DMS79 (cell line): ENCODE results near the gene RNF186.
"Not testable (repeated sequence)": the region's sequence is repeated elsewhere in the genome, so short reads cannot be mapped to it uniquely, and the experiment has no call there.

Source experiments
- DNase-seq: peaks from one replicate; lab custom pipeline; 2025; lab: John Stamatoyannopoulos, UW

RNF186 gene

DNA sequence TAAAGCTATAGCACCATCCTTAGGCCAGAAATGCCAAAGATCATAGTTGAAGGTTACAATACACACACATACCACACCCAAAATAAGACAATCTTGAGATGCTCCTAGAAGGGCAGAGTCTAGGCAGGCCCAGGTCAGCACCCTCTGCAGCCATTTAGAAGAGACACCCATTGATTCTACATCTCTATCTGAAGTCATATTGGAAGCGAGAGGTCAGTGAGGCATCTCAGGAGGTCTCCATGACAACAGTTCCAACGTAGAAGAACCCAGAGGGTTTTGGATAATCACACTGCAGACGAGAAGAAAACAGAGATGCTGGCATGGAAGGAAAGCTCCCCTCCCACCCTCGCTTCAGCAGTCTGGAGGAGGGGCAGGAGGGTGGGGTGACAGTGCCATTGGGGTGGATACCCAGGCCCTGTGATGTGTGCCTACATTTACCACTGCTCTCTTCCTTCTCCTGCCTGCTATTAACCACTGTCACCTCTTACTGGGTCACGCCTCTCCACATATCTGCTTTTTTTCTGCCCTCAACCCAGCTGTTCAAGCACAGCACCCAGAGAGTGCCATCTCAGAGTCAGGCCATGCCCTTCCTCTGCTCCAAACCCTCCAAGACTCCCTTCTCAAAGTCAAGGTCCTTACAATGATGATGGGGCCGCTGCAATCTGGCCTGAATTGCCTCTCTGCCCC, 21.6 kb downstream of the RNF186 start:
- DNase-seq, result no peak

DNA sequence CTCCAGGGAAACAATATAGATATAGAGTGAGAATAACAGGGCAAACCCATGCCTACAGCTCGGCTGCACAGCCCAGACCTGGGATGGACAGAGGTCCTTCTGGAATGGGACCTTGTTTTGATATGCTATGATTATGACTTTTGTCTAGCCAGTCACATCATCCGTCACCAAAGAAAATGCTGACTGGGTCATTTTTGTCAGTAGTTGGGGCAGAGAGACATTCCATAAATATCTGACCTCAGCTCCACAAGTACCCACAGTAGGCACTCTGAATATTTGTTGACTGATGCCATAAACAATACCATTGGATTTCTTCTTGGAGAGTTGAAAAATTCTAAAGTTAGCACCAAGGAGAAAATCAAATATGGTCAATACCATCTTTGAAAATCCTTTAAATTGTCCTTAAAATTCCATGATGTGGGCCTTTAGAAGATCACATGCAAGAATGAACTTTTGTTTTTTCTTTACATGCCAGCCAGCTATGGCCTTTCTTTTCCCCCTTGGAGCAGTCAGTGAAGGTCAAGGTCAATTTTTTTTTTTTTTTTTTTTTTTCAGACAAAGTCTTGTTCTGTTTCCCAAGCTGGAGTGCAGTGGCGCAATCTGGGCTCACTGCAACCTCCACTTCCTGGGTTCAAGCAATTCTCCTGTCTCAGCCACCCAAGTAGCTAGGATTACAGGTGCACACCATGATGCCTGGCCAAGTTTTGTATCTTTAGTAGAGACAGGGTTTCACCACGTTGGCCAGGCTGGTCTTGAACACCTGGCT, 22.7 kb downstream of the RNF186 start:
- DNase-seq, result no peak

DNA sequence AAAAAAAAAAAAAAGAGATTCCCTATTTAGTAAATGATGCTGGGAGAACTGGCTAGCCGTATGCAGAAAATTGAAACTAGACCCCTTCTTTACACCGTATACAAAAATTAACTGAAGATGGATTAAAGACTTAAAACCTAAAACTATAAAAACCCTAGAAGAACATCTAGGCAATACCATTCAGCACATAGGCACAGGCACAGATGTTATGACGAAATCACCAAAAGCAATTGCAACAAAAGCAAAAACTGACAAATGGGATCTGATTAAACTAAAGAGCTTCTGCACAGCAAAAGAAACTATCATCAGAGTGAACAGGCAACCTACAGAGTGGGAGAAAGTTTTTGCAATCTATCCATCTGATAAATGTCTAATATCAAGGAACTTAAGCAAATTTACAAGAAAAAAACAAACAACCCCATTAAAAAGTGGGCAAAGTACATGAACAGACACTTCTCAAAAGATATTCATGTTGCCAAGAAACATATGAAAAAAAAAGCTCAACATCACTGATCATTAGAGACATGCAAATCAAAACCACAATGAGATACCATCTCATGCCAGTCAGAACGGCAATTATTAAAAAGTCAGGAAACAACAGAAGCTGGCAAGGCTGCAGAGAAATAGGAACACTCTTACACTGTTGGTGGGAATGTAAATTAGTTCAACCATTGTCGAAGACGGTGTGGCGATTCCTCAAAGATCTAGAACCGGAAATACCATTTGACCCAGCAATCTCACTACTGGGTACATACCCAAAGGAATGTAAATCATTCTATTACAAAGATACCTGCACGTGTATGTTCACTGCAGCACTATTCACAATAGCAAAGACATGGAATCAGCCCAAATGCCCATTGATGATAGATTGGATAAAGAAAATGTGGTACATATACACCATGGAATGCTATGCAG, 24.8 kb downstream of the RNF186 start:
- not testable (repeated sequence) for DNase-seq

DNA sequence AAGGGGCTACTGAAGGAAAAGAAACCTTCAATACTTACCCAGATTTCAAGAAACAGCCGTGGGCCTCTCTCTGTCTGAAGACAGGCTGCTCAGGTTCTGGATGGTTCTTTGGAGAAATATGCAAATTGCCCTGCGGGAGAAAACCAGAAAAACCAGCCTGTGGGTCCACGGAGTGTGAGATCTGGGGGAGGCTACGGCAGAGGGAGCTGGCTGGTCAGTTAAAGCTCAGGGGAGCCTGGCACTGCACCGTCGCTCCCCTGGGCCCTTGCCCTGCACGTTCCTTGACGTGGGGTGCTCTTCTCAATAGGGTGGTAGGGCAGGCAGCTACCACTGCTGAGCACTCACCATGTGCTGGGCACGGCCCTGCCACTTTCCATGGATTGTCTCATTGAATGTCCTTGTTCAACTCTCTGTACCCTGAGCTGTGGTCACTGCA, 28.1 kb downstream of the RNF186 start:
- peak; percentile 37 for DNase-seq

DNA sequence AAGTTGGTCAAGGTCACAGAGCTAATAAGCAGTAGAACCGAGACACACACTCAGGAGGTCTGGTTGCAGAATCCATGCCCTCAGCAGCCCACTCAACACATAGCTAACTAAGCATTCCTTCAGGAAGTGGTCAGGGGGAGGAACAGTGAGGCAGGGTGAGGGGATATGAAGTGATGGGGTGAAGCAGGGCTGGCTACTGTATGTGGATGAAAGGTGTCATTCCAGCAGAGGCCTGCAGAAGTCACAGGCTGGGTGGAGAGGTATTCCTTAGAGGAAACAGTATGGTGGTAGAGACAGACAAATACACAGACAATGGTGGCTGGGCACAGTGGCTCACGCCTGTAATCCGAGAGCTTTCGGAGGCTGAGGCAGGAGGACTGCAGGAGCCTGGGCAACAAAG, 29.4 kb downstream of the RNF186 start:
- no peak for DNase-seq

DNA sequence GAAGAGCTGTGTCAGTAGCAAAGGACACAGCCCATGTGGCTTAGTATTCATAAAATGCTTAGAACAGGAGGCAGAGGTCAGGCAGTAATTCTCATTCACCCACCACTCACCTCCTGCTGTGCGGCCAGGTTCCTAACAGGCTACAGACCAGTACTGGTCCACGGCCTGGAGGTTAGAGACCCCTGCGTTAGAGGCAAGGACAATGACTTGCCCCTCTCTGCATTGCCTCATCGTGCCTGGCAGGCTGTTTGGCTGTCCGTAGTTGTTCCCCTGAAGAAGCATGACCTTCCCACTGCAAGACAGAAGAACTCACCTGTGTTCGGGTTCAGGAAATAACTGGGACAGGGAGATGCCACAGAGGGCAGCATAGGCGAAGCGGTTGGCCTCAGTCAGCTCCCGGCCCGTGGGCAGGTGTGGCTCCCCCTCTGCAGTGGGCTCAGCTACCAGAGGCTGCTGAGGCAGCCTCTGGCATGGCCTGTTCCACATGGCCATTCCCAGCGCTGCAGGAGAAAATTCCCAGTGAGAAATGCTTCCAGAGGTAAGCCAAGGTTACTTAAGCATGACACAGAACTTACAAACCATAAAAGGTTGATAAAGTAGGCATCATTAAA, 34.7 kb downstream of the RNF186 start:
- DNase-seq, result no peak

DNA sequence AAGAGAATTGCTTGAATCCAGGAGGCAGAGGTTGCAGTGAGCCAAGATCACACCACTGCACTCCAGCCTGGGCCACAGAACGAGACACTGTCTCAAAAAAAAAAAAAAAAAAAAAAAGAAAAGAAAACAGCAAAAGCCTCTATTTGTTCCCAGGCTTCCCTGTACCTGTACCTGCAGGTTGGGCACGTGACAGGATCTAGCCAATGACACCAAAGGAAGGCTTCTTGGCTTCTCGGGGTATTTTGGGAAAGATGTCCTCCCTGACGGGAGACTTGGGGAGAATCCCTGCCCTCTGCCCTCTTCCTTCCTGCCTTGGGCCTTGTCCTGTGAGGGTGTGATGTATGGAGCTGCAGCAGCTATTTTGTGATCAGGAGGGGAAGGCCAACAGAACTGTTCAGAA, 38.1 kb downstream of the RNF186 start:
- no peak for DNase-seq

DNA sequence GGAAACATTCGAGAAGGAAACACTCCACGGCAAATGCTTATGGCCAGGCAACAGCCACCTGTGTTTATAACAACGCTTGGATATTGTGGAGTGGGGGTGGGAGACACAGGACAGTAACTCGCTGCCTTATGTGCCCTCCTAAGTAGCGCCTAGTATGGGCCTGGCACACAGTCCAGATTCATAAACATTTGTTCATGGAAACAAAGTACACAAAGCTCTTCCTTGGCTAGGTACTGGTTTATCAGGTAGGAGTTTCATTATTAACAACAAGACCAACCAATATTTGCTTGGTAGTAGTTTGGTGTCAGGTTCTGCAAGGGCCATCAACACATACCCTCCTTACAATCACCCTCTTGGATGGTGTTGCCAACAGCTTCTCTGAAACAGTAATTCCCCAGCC, 38.8 kb downstream of the RNF186 start:
- DNase-seq, result no peak

DNA sequence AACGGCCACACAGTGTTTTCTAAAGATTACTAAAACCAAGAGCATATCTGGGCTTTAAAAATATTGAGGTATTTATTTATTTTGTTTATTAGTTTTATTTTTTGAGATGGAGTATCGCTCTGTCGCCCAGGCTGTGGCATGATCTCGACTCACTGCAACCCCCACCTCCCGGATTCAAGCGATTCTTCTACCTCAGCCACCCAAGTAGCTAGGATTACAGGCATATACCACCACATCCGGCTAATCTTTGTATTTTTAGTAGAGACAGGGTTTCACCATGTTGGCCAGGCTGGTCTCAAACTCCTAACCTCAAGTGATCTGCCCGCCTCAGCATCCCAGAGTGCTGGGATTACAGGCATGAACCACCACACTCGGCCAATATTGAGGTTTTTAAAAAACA, 39.3 kb downstream of the RNF186 start:
- DNase-seq, result no peak

DNA sequence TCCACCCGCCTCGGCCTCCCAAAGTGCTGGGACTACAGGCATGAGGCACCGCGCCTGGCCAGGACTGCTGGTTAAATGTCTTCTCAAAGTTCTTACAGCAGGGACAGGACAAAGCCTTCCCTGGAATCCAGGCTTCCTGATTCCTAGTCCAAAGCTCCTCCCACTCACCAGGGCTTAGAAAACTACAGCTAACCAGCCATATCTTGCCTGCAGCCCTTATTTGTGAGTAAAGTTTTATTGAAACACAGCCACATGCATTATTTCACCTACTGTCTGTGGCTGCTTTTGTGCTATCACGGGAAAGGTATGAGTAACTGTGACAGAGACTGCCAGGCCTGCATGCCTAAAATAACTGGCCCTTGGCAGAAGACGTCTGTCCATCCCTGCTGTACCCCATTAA, 39.8 kb downstream of the RNF186 start:
- no peak for DNase-seq

DNA sequence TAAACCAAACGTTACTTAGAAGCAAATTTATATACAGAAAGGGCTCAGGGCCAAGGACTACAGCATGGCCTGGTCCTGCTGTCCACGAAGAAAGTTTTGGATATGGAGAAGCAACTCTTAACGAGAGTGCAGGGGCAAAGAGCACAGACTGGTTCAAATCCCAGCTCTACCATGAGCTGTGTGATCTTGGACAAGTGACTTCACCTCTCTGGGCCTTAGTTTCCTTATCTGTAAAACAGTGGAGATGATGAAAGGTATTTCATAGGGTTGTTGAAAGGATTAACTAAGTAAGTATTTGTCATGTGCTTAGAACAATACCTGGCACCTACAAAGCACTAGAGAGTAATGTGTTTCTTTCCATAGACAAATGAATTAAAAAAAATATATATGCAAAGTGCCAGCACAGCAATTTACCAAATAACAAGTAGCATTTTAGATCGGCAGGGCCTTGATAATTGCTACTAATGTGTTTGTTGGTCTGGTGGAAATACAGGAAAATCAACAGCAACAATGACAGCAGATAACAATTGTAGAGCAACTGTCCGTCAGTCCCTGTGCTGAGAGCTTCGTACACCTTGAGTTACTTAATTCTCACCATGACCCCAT, 40.8 kb downstream of the RNF186 start:
- DNase-seq, result no peak

DNA sequence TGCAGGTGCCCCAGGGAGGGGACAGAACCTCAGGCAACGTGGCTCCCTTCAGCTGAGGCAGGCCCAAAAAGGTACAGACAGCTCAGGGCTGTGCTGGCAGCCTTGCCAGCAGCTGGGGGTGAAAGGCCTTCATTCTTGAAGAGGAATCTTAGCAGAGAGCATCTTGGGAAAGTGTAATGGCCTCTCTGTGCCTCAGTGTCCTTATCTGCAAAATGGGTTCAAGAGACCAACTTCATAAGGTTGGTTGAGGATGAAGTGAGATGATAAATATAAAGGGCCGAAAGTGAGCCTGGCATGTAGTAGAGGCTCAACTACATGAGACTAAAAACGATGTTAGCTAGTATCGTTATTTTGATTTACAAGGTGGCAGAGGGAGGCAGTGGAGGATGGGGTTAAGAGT, 41.6 kb downstream of the RNF186 start:
- DNase-seq, result no peak

DNA sequence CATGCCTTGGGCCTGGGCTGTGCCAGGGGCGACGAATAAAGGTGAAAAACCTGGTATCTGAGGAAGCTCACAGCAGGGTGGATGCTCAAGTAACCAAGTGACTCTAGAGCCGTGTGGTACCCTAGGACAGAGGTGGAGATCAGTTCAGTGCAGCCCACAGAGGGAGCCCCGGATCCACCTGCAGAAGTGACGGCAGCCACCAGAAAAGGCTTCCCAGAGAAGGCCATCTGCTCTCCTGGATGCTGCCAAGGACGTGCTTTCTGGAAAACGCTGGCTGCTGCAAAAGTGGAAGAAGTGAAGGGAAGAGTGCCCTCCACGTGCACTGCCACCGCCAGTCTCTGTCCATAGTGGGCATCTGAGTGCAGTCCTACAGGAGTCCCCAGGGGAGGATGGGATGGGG, 43.0 kb downstream of the RNF186 start:
- no peak for DNase-seq

DNA sequence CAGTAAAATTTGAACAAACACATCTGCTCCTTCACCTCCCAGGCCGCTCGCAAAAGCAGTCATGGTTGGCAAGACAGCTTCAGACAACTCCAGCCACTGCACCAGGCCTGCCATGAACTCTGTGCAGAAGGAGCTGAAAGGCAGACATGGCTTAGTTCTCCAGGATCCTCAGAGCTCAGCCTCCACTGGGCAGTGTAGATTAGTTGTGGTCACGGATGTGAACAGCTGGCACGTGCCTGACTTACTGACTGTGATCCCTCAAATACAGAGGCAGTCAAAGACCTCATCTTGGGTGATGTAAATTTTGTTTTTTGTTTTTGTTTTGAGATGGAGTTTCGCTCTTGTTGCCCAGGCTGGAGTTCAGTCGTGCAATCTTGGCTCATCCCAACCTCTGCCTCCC, 43.7 kb downstream of the RNF186 start:
- no peak for DNase-seq

DNA sequence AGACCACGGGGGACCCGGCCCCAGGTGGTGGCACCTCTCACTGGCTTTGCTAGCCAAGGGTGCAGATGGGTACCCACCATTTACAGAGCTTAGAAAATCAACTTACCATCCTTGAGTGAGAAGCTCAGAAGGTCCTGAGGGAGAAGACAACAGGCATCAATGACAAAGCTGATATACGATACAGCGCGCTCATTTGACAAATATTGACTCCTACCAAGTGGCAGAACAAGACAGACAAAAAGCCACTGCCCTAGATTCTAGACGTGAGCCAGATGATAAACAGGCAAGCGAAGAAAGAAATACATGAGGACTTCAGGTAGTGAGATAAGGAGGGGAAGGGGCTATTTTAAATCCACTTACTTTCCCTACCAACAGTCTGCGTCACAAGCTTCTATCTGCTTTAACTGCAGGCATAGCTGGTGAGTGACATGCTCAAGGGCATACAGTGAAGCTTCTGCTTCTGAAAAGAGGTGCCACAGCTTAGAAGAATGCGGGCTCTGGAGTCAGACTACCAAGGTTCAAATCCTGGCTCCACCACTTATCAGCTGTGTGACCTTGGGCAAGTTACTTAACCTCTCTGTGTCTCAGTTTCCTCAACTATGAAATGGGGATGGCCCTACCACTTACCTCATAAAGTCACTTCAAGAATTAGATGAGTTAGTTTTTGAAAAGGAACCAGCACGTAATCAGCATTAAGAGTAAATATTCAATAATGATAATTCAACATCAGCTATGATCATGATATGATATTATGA, 44.5 kb downstream of the RNF186 start:
- no peak for DNase-seq

DNA sequence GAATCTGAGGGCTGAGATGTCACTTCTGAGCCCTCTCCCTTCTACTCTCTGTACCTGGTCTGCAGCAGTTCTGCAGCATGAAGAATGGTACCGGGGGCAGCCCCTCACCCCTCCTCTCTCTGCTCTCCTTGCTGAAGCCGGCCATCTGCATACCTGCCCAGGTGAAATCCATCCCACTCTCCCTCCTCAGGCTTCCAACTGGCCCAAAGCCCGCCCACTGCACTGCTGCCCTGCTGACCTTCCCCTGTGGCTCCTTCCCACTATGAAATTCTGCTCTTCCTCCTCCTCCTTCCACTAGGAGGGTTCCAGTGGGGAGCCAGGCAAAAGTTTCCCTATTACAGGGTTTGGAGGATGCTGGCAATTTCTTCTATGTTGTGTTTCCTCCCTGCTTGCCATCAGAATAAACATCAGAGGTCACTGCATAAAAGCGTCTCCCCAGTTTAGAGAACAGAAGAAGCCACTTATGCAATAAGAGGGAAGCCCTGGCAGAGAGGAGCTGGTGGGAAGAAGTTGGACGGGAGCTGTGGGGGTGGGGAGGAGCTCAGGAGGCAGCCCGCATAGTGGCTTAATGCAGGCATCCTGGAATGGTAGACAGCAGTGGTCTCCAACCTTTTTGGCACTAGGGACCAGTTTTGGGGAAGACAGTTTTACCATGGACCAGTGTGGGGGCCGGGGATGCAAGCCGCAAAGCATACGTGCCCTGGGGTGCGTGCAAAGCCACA, 45.7 kb downstream of the RNF186 start:
- DNase-seq, result no peak

DNA sequence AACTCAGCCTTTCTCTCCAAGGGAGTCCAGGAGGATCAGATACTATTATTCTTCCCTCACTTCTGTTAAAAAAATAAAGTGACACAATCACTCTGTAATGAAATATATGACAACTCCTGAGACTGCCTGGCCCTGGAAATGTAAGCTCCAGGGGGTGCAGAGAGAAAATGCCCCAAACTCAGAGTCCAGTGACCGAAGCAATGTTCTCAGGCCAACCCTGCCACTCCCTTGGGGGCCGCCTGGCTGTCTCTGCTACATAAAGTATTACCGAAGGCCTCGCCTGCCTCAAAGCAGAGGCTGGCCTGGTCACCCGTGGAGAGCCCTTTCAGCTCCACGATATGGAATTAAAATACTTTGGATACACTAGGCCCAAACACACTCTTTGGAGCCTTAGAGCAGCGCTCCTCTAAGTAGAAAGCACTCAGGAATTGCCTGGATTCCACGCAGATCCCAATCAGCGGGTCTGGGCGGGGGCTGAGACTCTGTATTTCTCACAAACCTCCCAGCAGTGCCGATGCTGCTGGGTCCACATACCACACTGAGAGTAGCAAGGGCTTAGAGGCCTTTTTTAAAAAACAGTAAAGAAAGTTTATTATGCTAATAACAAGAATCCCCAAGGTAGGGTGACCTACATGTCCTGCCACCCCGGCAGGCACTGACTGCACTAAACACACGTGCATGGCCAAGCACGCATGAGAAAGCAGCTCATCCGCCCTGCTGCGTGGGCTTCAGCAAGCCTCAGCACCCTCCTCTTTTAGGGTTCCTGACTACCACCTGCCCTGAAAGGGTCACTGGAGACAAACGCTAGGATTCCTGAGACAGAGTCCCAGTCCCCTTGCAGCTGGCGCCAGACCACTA, 46.5 kb downstream of the RNF186 start:
- DNase-seq, result no peak

DNA sequence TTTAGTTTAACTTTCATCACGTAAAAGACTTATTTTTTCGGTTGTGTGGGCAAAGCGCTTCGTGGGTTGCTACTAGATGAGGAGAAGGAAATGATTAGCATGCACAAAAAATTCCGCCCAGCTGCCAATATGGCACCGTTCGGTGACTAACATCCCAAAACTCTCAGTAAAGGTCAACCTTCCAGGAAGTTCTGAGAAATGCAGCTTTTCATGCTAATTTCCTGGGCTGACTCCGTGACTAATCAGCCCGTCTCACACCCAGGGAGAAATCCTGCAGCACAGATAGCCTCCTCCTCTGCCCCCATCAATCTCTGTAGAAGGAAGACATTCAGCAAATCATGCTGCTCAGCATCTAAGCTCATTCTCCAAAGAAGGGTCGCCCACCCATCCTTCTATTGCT, 49.5 kb downstream of the RNF186 start:
- DNase-seq, result no peak

DNA sequence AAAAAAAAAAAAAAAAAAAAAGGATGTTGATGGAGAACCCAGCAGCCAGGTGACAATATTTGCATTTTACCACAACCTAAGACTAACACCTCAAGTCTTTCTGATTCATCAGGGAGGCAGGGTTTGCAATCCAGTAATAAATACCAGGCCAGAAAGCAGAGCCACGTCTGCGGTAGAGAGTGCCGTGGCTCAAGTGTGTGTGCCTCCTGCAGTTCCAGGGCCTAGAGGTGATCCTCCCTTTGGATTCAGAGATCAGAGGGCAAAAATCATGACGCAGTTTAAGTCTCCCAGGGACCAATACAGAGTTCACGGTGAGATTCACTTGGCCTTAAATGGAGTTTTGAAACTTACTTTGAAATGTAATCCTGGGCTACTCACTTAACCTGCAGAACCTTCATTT, 50.2 kb downstream of the RNF186 start:
- no peak for DNase-seq
